GM12875 (cell line): Measurements from ENCODE around the gene AKT3.

Source experiments
- H3K4me3 ChIP-seq: one replicate; pipeline ENCODE4 v1.5.1; 2011; ENCODE audit warnings: low read depth, low read length, control low read depth
- CTCF ChIP-seq: IDR thresholded peaks from 2 replicates; pipeline ENCODE4 v1.5.1; 2011; ENCODE audit warnings: low read depth, mild to moderate bottlenecking, control low read depth, inconsistent platforms, low read length, moderate library complexity, borderline replicate concordance; ENCODE audit not compliant: insufficient read depth

AKT3 gene

GRCh38 chr1:243489681-243490546 lies 360.1 kb downstream of the AKT3 start:
- TF ChIP-seq CTCF, result no peak
- H3K4me3 ChIP-seq, result no peak overlapping the region

GRCh38 chr1:243489158-243489527 lies 360.9 kb downstream of the AKT3 start:
- no peak overlapping the region for H3K4me3 ChIP-seq
- TF ChIP-seq CTCF, result no peak

GRCh38 chr1:243488459-243489157 lies 361.4 kb downstream of the AKT3 start:
- no peak for TF ChIP-seq CTCF
- no peak overlapping the region for H3K4me3 ChIP-seq

- TF ChIP-seq CTCF, result no peak
- H3K4me3 ChIP-seq, result no peak overlapping the region
These were observed 362.3 kb downstream of the AKT3 start for GRCh38 chr1:243487649-243488227.

- H3K4me3 ChIP-seq, result no peak overlapping the region
- TF ChIP-seq CTCF, result no peak
These were observed 362.9 kb downstream of the AKT3 start for GRCh38 chr1:243487036-243487648.

- no peak for TF ChIP-seq CTCF
These were observed 366.1 kb downstream of the AKT3 start for GRCh38 chr1:243483952-243484351.

More at GRCh38 chr1:243483952-243484351, 366.1 kb downstream of the AKT3 start:
- H3K4me3 ChIP-seq, result no peak overlapping the region
